LoVo (cell line): ENCODE results near the gene EIF2S3.
"Not testable (repeated sequence)": the region's sequence is repeated elsewhere in the genome, so short reads cannot be mapped to it uniquely, and the experiment has no call there.

Experiments
- DNase-seq: peaks from one replicate; pipeline ENCODE4 v3.0.0-alpha.2; 2016; ENCODE audit warnings: low spot score

The EIF2S3 gene

GRCh38 chrX:24054182-24055042 lies at the start of gene EIF2S3:
EIF2S3 (plus strand) TSS chrX:24054956; CDS start chrX:24054969, 13 bp downstream.
- peak; percentile 86 for DNase-seq

- DNase-seq: no peak
Observed at GRCh38 chrX:24005028-24005427, 49.7 kb upstream of the EIF2S3 start.

GRCh38 chrX:24005867-24006266 lies 48.9 kb upstream of the EIF2S3 start:
- DNase-seq: no peak

GRCh38 chrX:24012266-24012665 lies 42.5 kb upstream of the EIF2S3 start:
- no peak for DNase-seq

GRCh38 chrX:24014388-24015018 lies 40.3 kb upstream of the EIF2S3 start:
- DNase-seq: no peak

GRCh38 chrX:24017674-24018073 lies 37.1 kb upstream of the EIF2S3 start:
- DNase-seq: no peak

- no peak for DNase-seq
Observed at GRCh38 chrX:24018809-24019208, 35.9 kb upstream of the EIF2S3 start.

- DNase-seq: no peak
Observed at GRCh38 chrX:24019448-24019847, 35.3 kb upstream of the EIF2S3 start.

GRCh38 chrX:24020306-24020876 lies 34.4 kb upstream of the EIF2S3 start:
- DNase-seq: no peak

GRCh38 chrX:24023544-24023943 lies 31.2 kb upstream of the EIF2S3 start:
- DNase-seq: no peak

GRCh38 chrX:24023972-24024669 lies 30.6 kb upstream of the EIF2S3 start:
- DNase-seq: no peak

GRCh38 chrX:24024819-24025740 lies 29.7 kb upstream of the EIF2S3 start:
- DNase-seq: peak; percentile 82

- peak; percentile 23 for DNase-seq
Observed at GRCh38 chrX:24025741-24026403, 28.9 kb upstream of the EIF2S3 start.

GRCh38 chrX:24026432-24026831 lies 28.3 kb upstream of the EIF2S3 start:
- peak; percentile 1 for DNase-seq

GRCh38 chrX:24027086-24027485 lies 27.7 kb upstream of the EIF2S3 start, which contains the start of gene KLHL15:
KLHL15 (minus strand) TSS chrX:24027186; CDS start chrX:24006693, 20,493 bp downstream.
- DNase-seq: no peak

GRCh38 chrX:24027985-24028384 lies 26.8 kb upstream of the EIF2S3 start:
- no peak for DNase-seq

GRCh38 chrX:24030597-24030996 lies 24.2 kb upstream of the EIF2S3 start:
- DNase-seq: no peak

- DNase-seq: no peak
Observed at GRCh38 chrX:24034485-24034884, 20.3 kb upstream of the EIF2S3 start.

GRCh38 chrX:24037729-24038128 lies 17.0 kb upstream of the EIF2S3 start:
- DNase-seq: no peak

- DNase-seq: not testable (repeated sequence)
Observed at GRCh38 chrX:24046060-24046459, 8.7 kb upstream of the EIF2S3 start.

GRCh38 chrX:24049643-24050042 lies 5.1 kb upstream of the EIF2S3 start:
- DNase-seq: not testable (repeated sequence)
